ENCODE results near the gene TRPV2.

The TRPV2 gene

GRCh38 chr17:16477666-16478065 is 62.3 kb downstream of the TRPV2 start:
- Histone ChIP-seq H3K27ac (no peak overlapping the region), H4K20me1 (ENCODE audit: insufficient read depth) (no peaks in the 10 kb centered on the region), H3K79me2 (ENCODE audit: insufficient read depth, low read depth) (no peaks in the 10 kb centered on the region), H3K27me3 (ENCODE audit: insufficient read depth, low read depth) (no peaks in the 10 kb centered on the region), H3K9ac (no peak overlapping the region), H3K4me3 (IDR thresholded peaks at IDR 0.05; ENCODE audit: insufficient read depth, low read depth, low read length) (no peak overlapping the region), H3K4me1 (ENCODE audit: low read depth, poor library complexity, severe bottlenecking) (no peaks in the 10 kb centered on the region), H2AFZ (ENCODE audit: low read depth) (no peak overlapping the region), H3K4me2 (no peak overlapping the region), H3K36me3 (ENCODE audit: insufficient read depth) (no peaks in the 10 kb centered on the region)
- no peak for TF ChIP-seq CTCF (conservative IDR thresholded peaks at IDR 0.05; ENCODE audit: low read depth, low read length)

- Histone ChIP-seq H3K79me2 (ENCODE audit: insufficient read depth, low read depth) (no peaks in the 10 kb centered on the region), H3K4me1 (ENCODE audit: low read depth, poor library complexity, severe bottlenecking) (no peaks in the 10 kb centered on the region), H3K27me3 (ENCODE audit: insufficient read depth, low read depth) (no peaks in the 10 kb centered on the region), H2AFZ (ENCODE audit: low read depth) (no peak overlapping the region), H3K4me2 (no peak overlapping the region), H3K4me3 (IDR thresholded peaks at IDR 0.05; ENCODE audit: insufficient read depth, low read depth, low read length) (no peak overlapping the region), H3K27ac (no peak overlapping the region), H4K20me1 (ENCODE audit: insufficient read depth) (no peaks in the 10 kb centered on the region), H3K9ac (no peak overlapping the region), H3K36me3 (ENCODE audit: insufficient read depth) (no peaks in the 10 kb centered on the region)
- TF ChIP-seq CTCF (conservative IDR thresholded peaks at IDR 0.05; ENCODE audit: low read depth, low read length) = no peak
Measured at GRCh38 chr17:16478649-16479048, 63.3 kb downstream of the TRPV2 start.

- no peak for TF ChIP-seq CTCF (conservative IDR thresholded peaks at IDR 0.05; ENCODE audit: low read depth, low read length)
Measured at GRCh38 chr17:16479264-16479663, 63.9 kb downstream of the TRPV2 start.

GRCh38 chr17:16480995-16481394 is 65.6 kb downstream of the TRPV2 start:
- no peaks in the 10 kb centered on the region for H4K20me1 ChIP-seq (ENCODE audit: insufficient read depth)
- no peak overlapping the region for H3K27ac ChIP-seq

More at GRCh38 chr17:16479264-16479663, 63.9 kb downstream of the TRPV2 start:
- H3K4me1 ChIP-seq (ENCODE audit: low read depth, poor library complexity, severe bottlenecking) = no peaks in the 10 kb centered on the region
- H3K4me3 ChIP-seq (IDR thresholded peaks at IDR 0.05; ENCODE audit: insufficient read depth, low read depth, low read length) = no peak overlapping the region
- H4K20me1 ChIP-seq (ENCODE audit: insufficient read depth) = no peaks in the 10 kb centered on the region
- no peak overlapping the region for H3K4me2 ChIP-seq
- H3K79me2 ChIP-seq (ENCODE audit: insufficient read depth, low read depth) = no peaks in the 10 kb centered on the region
- no peak overlapping the region for H3K27ac ChIP-seq
- H3K36me3 ChIP-seq (ENCODE audit: insufficient read depth) = no peaks in the 10 kb centered on the region
- no peaks in the 10 kb centered on the region for H3K27me3 ChIP-seq (ENCODE audit: insufficient read depth, low read depth)
- no peak overlapping the region for H3K9ac ChIP-seq
- H2AFZ ChIP-seq (ENCODE audit: low read depth) = no peak overlapping the region

More at GRCh38 chr17:16480995-16481394, 65.6 kb downstream of the TRPV2 start:
- no peak overlapping the region for H3K9ac ChIP-seq
- no peaks in the 10 kb centered on the region for H3K4me1 ChIP-seq (ENCODE audit: low read depth, poor library complexity, severe bottlenecking)
- TF ChIP-seq CTCF (conservative IDR thresholded peaks at IDR 0.05; ENCODE audit: low read depth, low read length) = no peak
- no peaks in the 10 kb centered on the region for H3K36me3 ChIP-seq (ENCODE audit: insufficient read depth)
- no peak overlapping the region for H3K4me3 ChIP-seq (IDR thresholded peaks at IDR 0.05; ENCODE audit: insufficient read depth, low read depth, low read length)
- no peak overlapping the region for H3K4me2 ChIP-seq
- no peaks in the 10 kb centered on the region for H3K27me3 ChIP-seq (ENCODE audit: insufficient read depth, low read depth)
- H3K79me2 ChIP-seq (ENCODE audit: insufficient read depth, low read depth) = no peaks in the 10 kb centered on the region
- no peak overlapping the region for H2AFZ ChIP-seq (ENCODE audit: low read depth)
